CD4-positive, CD25-positive, alpha-beta regulatory T cell (primary cell): ENCODE results near the gene TMTC4. TPM values are rescaled to one million over a fixed set of nuclear protein-coding genes. Genes with fewer than 3 reads are reported as not detected.

Source experiments
- ATAC-seq, 2 donors: fragments of 150-1000 bp; cut with Tn5 transposase; one replicate each; pipeline ENCODE4 v1.10.0; 2021; ENCODE audit warnings: low read depth in 2 of 2, moderate number of reproducible peaks in 2 of 2, moderate library complexity in 1 of 2
- DNase-seq, 3 donors: peaks; one replicate each; pipeline versions ENCODE4 v3.0.0 to v3.0.0-alpha.2; 2012 to 2022; ENCODE audit warnings: mixed read lengths in 1 of 3
- H3K27ac ChIP-seq: one replicate; pipeline ENCODE4 v1.7.0; 2013; ENCODE audit warnings: mild to moderate bottlenecking, low read length; ENCODE audit not compliant: insufficient read depth, poor library complexity, severe bottlenecking
- H3K27me3 ChIP-seq: one replicate; pipeline ENCODE4 v1.7.0; 2013; ENCODE audit warnings: low read length; ENCODE audit not compliant: control insufficient read depth, insufficient read depth
- H3K36me3 ChIP-seq: one replicate; pipeline ENCODE4 v1.7.0; 2013; ENCODE audit warnings: mild to moderate bottlenecking, low read length, moderate library complexity; ENCODE audit not compliant: control insufficient read depth, insufficient read depth
- H3K4me1 ChIP-seq: 2 replicates; pipeline ENCODE4 v1.7.0; 2013; ENCODE audit warnings: mild to moderate bottlenecking, low read length; ENCODE audit not compliant: insufficient read depth, control insufficient read depth, poor library complexity, severe bottlenecking
- H3K4me3 ChIP-seq: one replicate; pipeline ENCODE4 v1.7.0; 2013; ENCODE audit warnings: low read depth, mild to moderate bottlenecking, low read length, moderate library complexity
- H3K9me3 ChIP-seq, 2 experiments: 1 replicate in 1 of 2; 2 replicates in 1 of 2; pipeline ENCODE4 v1.7.0; 2013; ENCODE audit warnings: low read length in 2 of 2, mild to moderate bottlenecking in 1 of 2, moderate library complexity in 1 of 2; ENCODE audit not compliant: control insufficient read depth in 2 of 2
- H3K27ac Mint-ChIP-seq, 3 donors: one replicate each; pipeline ENCODE4 v1.8.0; 2020 to 2022; ENCODE audit warnings: mild to moderate bottlenecking in 3 of 3, mixed read lengths in 3 of 3, moderate library complexity in 2 of 3
- H3K27me3 Mint-ChIP-seq: one replicate; pipeline ENCODE4 v1.8.0; 2022; ENCODE audit warnings: mild to moderate bottlenecking, mixed read lengths
- H3K36me3 Mint-ChIP-seq: one replicate; pipeline ENCODE4 v1.8.0; 2020; ENCODE audit warnings: mixed read lengths
- H3K4me1 Mint-ChIP-seq, 4 donors: one replicate each; pipeline ENCODE4 v1.8.0; 2020 to 2022; ENCODE audit warnings: mixed read lengths in 4 of 4, mild to moderate bottlenecking in 1 of 4
- H3K4me3 Mint-ChIP-seq, 4 donors: one replicate each; pipeline ENCODE4 v1.8.0; 2020 to 2022; ENCODE audit warnings: mild to moderate bottlenecking in 4 of 4, mixed read lengths in 4 of 4, moderate library complexity in 3 of 4
- H3K9me3 Mint-ChIP-seq, 7 donors: one replicate each; pipeline ENCODE4 v1.8.0; 2020 to 2022; ENCODE audit warnings: mixed read lengths in 7 of 7, mild to moderate bottlenecking in 3 of 7, moderate library complexity in 2 of 7
- polyA plus RNA-seq, 4 donors: library from polyadenylated mRNA; unstranded; fragments of 300-500 nt; fragmentation: Illumina TruSeq; gene quantifications; one replicate each; pipeline ENCODE4 v1.2.3, GENCODE V29; 2021
- total RNA-seq: library from RNA; stranded (reverse); gene quantifications from one replicate; pipeline ENCODE4 v1.2.3, GENCODE V29; 2022

TMTC4 gene
- total and polyA plus RNA-seq, 5 donors from 2014 or later: 2.5 to 10.5 (median 5.3) TPM

DNA sequence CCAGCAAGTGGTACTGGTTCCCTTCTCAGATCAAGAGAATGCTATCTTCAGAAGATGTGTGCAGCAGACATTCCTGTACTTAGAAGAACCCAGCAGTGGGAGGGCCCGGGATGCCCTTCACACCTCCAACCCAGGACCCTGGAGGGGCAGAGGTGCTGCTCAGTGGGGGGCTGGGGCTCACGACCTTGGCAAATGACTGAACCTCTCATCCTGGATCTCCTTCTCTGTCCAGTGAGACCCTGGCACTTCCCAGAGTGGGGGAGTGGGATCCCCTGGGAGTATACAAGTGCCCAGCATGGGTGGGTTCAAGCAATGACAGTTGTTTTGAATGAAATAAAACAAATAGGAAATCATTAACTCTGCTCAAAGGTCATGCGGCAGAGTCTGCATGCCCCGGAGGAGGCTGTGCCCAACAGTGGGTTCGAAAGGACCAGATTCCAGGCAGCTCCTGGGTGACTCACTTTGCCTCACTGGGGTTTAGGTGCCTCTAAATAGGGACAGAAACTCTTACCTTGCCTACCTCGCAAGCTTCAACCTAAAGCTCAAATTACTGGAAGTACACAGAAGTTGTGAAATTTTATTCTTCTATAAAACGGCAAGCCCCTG, 112.9 kb downstream of the TMTC4 start:
- no peaks in the 10 kb centered on the region for H3K4me1 ChIP-seq
- Mint-ChIP-seq H3K9me3 (peaks cover 0 to 2% (median 0%) of the 10 kb centered on the region in 7 donors), H3K27ac (no peak overlapping the region), H3K4me1 (peaks cover 0 to 8% (median 2%) of the 10 kb centered on the region in 4 donors), H3K27me3 (no peaks in the 10 kb centered on the region), H3K4me3 (no peak overlapping the region), H3K36me3 (peaks cover 22% of the 10 kb centered on the region)
- H3K27me3 ChIP-seq: no peaks in the 10 kb centered on the region
- no peak for ATAC-seq
- no peak overlapping the region for H3K27ac ChIP-seq
- H3K4me3 ChIP-seq: no peak overlapping the region
- no peak for DNase-seq
- peaks cover 2% of the 10 kb centered on the region for H3K36me3 ChIP-seq
- H3K9me3 ChIP-seq: no peaks in the 10 kb centered on the region

DNA sequence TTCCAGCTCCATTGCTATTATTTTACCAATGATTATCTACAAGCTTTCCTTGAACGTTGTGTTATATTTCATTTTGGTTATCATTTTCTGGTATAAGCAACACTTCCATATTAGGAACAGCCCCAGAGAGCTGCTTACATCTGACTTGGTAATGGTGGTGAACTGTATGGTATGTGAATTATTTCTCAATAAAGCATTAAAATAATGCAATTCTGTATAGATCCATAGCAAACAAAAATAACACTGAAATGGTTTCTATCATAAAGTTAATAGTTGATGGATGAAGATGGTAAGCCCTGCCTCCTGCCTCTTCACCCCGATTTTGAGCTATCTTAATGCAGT, 113.5 kb downstream of the TMTC4 start:
- Mint-ChIP-seq H3K36me3 (peaks cover 21% of the 10 kb centered on the region), H3K4me1 (peaks cover 0 to 8% (median 2%) of the 10 kb centered on the region in 4 donors), H3K4me3 (no peak overlapping the region), H3K9me3 (peaks cover 0 to 2% (median 0%) of the 10 kb centered on the region in 7 donors), H3K27ac (no peak overlapping the region), H3K27me3 (no peaks in the 10 kb centered on the region)
- no peak overlapping the region for H3K27ac ChIP-seq
- DNase-seq (no peak), ATAC-seq (no peak)
- no peaks in the 10 kb centered on the region for H3K9me3 ChIP-seq
- no peak overlapping the region for H3K4me3 ChIP-seq
- H3K4me1 ChIP-seq: no peaks in the 10 kb centered on the region
- peaks cover 1% of the 10 kb centered on the region for H3K36me3 ChIP-seq
- no peaks in the 10 kb centered on the region for H3K27me3 ChIP-seq

DNA sequence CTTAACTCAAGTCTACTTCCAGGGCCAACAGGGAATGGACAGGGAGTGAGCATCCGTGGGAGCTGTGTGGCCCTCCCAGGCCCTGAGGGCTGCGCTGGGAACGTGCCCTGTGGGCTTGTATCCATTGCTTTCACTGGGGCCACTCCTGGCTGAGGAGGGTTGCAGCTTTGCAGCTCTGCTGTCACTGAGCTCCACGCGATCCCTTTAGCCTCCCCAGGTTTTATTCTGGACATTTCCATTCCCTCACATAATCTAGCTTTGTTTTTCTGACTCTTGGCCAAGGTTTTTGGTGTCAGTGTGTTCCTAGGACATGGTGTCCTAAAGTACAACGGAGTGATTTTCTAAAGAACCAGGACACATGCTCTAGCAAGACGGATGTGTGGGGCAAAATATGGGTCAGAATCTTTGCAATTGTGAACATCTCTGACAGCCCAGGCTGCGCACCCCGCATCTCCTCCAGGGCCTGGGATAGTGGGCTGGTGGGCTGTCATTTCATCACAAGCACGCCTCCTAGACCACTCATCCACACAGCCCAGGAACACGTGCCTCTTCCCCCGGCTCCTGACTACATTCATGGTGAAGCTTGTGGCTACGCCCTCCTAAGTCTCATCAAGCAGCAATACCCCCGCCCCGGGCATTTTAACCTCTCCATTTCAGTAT, 114.0 kb downstream of the TMTC4 start:
- Mint-ChIP-seq H3K9me3 (peaks cover 0 to 1% (median 0%) of the 10 kb centered on the region in 7 donors), H3K27ac (peak overlapping the region in 1 of 3 donors; percentile 60), H3K36me3 (peaks cover 21% of the 10 kb centered on the region), H3K4me1 (peaks cover 0 to 5% (median 2%) of the 10 kb centered on the region in 4 donors), H3K27me3 (no peaks in the 10 kb centered on the region), H3K4me3 (no peak overlapping the region)
- H3K36me3 ChIP-seq: no peaks in the 10 kb centered on the region
- H3K4me1 ChIP-seq: no peaks in the 10 kb centered on the region
- H3K27ac ChIP-seq: no peak overlapping the region
- no peak overlapping the region for H3K4me3 ChIP-seq
- DNase-seq (no peak), ATAC-seq (no peak)
- no peaks in the 10 kb centered on the region for H3K9me3 ChIP-seq
- no peaks in the 10 kb centered on the region for H3K27me3 ChIP-seq

DNA sequence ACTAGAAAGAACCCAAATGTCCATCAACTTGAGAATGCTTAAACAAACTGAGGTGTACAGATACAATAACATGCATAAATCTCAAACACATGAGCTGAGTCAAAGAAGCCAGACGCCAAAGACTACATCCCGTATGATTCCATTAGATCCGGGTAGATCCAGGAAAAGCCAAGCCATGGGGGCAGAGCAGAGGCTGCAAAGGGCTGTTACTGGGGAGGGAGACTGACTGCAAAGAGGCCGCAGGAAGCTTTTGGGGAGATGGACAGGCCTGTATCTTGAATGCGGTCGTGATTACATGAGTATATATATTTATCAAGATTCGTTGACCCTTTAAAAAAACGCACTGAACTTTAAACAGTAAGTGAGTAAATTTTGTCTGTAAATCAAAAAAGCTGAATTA, 114.7 kb downstream of the TMTC4 start:
- Mint-ChIP-seq H3K9me3 (peaks cover 0 to 1% (median 0%) of the 10 kb centered on the region in 7 donors), H3K4me3 (no peak overlapping the region), H3K36me3 (peaks cover 21% of the 10 kb centered on the region), H3K4me1 (peaks cover 0 to 5% (median 0%) of the 10 kb centered on the region in 4 donors), H3K27ac (no peak overlapping the region), H3K27me3 (no peaks in the 10 kb centered on the region)
- no peaks in the 10 kb centered on the region for H3K9me3 ChIP-seq
- ATAC-seq (no peak), DNase-seq (no peak)
- no peaks in the 10 kb centered on the region for H3K4me1 ChIP-seq
- H3K36me3 ChIP-seq: no peaks in the 10 kb centered on the region
- no peak overlapping the region for H3K4me3 ChIP-seq
- H3K27me3 ChIP-seq: no peaks in the 10 kb centered on the region
- no peak overlapping the region for H3K27ac ChIP-seq

Other genes starting within 250 kb of the TMTC4 start
- gene GGACT, start 86.0 kb downstream of the TMTC4 start, total RNA-seq: 8.3 TPM
- gene GGACT, start 86.0 kb downstream of the TMTC4 start, polyA plus RNA-seq: 10 to 100 TPM in 2 of 4 donors, 1 to 10 TPM in 2; 8.4 to 15.1 (median 10.9) TPM